CD4-positive, alpha-beta T cell treated with Interleukin-12 subunit alpha and Interleukin-12 subunit beta, for 1 hour (primary cell): ENCODE measurements around the gene GAB2.

Source experiments
- DNase-seq: peaks from one replicate; pipeline ENCODE4 v3.0.0-alpha.2; 2020

Gene GAB2

DNA sequence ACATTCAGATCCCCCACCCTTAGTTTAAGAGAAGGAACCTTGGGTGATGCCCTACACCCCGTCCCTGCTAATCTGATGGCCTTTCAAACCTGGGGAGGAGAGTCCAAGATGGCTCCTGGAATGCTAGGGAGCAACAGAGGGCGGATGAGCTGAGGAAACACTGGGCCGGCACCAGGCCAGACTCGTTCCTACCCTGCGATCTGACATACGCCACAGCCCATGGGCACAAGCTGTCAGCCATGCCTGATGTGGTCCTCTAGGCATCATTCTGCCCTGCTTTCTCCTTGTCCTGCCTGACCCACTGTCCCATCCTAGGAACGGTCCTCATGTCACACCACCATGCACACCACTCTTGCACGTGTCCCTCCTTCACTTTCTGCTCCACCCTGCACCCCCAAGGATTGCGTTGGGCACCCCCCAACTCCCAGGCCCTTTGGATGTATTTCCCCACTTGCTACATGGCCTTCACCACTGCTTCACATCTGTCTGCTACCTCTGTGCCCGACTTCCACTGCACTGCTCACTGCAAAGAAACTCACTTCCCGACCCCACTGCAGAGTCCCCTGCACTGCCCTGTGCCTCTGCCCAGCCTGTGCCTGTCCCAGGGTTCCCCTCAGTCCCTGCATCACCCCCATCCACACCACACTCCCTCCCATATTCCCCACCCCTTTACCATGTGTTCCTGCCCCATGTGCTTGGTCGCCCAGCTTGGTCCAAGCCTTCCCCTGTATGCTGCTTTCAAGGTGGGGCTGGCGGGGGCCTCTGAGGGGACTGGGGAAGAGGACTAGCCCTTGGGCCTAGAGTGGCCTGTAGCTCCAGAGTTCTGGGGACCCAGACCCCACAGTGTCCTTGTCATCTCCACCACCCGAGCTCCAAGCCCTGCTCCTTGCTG lies 199.7 kb downstream of the GAB2 start:
- DNase-seq: no peak

DNA sequence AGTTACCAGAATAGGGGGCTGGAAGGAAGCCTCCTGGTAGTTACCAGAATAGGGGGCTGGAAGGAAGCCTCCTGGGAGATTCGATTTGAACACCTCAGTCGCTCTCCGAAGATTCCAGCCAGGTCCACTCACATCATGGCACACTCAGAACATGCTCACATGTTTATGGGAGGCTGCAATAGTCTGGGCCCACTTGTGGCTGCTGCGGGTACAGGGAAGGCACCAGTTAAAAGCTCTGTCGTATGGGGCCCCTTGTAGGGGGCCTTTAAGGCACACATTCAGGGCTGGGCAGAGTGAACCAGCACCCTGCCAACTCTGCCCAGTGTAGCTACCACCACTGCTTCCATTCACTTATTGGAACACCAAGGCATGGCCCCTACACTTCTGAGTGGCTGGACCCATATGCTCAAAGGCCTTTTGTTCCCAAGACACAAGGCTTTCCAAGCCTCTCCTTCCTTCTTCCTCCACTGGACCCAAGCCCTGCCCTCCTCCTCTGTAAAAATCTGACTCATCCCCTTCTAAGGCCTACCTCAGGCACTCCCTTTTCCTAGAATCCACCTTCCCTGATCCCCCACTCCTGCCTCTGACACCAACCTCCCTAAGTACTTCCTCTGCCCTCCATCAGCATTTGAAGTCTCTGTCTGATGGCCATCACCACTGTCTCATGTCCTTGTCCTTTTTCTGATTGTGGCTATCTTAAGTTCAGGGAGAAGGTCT lies 200.9 kb downstream of the GAB2 start:
- no peak for DNase-seq

DNA sequence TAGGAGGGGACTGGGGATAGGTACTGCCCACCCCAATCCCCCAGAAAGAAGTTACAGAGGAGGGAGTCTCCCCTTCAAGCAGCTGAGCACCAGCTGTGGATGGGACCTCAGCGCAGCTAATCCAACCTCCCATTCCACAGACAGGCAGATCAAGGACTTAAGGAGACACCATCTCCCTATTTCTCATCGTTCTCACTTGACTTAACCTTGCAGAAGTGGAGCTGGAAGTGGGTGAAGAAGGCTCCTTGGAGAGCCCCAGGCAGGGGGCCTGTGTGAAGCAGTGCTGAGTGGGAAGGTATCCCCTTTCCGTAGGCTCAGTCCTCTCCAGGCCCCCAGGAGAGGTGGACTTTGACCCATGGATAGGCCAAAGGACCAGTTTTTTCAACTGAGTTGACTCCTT lies 201.6 kb downstream of the GAB2 start:
- DNase-seq: no peak

DNA sequence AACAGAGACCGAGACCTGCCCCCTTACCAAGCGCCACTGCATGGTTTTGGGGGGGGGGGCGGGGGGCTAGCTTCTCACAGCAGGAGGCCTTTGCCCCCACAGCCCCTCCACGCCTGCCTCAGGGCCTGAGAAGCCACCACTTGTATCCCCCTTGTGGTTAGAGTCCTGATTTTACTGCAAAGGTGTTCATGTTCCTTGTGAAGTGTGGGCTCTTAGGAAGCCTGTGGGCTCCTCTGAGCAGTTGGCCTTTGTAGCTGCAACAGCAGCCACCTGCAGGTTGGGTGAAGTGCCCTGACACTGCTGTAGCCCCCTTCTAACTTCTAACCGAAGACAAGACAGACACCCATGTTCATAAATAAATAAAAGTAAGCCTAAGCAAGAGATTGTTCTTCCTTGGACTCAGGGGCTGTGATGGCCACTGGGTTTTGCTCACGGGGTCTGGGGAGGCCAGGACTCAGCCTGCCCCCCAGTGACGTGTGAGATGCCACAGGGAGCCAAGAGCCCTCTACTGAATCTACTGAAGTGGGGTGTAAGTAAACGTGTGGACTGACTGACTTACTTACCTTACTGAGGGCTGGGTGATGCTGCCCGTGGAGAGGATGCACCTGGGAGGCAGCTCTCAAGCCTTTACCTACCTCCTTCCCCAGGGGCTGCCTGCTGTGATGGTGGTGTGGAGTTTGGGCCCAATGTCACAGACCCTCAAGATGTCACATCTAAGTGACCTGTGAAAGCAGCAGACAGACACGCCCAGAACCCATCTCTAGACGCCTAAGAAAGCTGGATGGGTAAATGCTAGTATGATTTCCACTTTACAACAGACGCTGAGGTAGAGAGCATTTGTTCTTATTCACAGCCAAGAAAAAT lies 203.1 kb downstream of the GAB2 start:
- no peak for DNase-seq

DNA sequence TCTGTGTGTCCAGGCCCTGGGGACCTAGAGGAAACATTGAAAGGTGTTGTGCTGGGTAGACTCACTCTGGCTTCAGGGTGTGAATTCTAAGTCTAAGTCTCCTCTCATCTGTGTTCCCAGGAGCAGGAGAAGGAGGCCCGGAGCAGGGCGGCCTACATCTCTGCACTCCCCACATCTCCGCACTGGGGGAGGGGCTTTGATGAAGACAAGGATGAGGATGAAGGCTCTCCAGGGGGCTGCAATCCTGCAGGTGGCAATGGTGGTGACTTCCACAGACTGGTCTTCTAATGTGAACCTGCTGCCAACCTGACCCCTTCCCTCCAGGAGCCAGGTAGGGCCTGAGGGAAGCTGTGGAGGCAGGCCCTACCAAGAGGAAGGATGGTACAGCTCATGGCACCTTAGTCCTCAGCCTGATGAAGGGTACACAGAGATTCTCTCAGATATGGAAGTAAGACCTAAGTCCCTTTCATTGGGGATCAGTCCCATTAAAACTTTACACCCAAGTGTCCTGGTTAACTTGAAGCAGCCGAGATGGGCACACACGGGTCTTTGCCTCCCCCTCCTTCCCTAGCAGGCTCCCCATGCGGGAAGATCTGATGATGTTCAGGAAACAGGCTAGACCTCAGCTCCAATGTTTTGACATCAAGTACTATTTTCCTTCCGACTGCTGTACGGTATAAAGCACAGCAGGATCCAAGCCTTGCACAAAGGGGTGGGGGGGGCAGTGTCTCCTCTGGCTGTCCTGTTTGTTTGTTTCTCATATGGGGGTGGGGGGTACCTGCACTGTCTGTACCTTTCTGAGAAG lies 203.9 kb downstream of the GAB2 start:
- DNase-seq: no peak

DNA sequence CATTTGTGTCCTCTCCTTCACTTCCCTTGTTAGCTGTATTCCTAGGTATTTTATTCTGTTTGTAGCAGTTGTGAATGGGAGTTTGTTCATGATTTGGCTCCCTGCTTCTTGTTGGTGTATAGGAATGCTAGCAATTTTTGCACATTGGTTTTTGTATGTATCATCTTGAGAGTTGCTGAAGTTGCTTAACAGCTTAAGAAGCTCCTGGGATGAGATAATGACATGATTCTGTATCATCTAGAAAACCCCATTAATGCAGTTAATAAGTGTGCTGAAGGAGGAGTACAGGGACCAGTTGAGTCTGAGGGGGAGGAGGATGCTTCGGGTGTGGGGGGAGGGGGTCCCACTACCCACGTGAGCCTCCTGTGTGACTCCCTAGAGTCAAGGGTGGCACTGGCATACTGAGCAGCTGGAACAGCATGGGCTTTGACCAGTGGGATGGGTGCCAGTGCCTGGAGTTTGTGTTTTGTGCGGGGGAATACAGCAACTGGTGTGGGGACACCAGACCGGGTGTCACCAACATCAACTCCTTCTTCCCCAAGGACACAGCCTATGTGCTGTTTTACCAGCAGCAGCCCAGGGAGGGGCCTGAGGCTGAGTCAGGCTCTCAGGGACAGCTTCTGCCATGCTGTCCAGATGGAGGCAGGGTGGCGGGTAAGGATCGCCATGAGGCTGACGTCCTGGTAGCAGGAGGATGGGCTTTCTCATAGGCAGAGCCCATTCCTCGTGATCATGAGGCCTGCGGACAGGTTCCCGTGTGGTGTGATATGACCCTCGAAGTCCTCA lies 204.8 kb downstream of the GAB2 start:
- DNase-seq: no peak

DNA sequence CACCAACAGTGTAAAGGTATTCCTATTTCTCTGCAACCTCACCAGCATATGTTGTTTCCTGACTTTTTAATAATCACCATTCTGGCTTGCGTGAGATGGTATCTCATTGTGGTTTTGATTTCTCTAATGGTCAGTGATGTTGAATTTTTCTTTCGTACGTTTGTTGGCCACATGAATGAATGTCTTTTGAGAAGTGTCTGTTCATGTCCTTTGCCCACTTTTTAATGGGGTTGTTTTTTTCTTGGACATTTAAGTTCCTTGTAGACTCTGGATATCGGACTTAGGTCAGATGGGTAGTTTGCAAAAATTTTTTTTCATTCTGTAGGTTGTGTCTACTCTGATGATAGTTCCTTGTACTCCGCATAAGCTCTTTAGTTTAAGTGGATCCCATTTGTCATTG lies 206.1 kb downstream of the GAB2 start:
- no peak for DNase-seq

DNA sequence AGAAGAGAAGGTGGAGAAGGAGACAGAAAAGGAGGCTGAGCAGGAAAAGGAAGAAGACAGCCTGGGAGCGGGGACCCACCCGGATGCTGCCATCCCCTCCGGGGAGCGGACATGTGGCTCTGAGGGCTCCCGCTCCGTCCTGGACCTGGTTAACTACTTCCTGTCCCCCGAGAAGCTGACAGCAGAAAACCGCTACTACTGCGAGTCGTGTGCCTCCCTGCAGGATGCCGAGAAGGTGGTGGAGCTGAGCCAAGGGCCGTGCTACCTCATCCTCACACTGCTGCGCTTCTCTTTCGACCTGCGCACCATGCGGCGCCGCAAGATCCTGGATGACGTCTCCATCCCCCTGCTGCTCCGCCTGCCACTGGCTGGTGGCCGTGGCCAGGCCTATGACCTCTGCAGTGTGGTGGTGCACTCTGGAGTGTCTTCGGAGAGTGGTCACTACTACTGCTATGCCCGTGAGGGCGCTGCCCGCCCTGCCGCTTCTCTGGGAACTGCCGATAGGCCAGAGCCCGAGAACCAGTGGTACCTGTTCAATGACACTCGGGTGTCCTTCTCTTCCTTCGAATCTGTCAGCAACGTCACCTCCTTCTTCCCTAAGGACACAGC lies 207.5 kb downstream of the GAB2 start:
- no peak for DNase-seq

DNA sequence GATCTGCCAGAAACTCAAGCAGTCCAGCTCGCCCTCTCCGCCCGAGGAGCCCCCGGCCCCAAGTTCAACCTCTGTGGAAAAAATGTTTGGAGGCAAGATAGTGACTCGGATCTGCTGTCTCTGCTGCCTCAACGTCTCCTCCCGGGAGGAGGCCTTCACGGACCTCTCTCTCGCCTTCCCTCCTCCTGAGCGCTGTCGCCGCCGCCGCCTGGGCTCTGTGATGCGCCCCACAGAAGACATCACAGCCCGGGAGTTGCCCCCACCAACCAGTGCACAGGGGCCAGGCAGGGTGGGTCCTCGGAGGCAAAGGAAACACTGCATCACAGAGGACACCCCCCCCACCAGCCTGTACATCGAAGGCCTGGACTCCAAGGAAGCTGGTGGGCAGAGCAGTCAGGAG lies 208.1 kb downstream of the GAB2 start:
- no peak for DNase-seq

DNA sequence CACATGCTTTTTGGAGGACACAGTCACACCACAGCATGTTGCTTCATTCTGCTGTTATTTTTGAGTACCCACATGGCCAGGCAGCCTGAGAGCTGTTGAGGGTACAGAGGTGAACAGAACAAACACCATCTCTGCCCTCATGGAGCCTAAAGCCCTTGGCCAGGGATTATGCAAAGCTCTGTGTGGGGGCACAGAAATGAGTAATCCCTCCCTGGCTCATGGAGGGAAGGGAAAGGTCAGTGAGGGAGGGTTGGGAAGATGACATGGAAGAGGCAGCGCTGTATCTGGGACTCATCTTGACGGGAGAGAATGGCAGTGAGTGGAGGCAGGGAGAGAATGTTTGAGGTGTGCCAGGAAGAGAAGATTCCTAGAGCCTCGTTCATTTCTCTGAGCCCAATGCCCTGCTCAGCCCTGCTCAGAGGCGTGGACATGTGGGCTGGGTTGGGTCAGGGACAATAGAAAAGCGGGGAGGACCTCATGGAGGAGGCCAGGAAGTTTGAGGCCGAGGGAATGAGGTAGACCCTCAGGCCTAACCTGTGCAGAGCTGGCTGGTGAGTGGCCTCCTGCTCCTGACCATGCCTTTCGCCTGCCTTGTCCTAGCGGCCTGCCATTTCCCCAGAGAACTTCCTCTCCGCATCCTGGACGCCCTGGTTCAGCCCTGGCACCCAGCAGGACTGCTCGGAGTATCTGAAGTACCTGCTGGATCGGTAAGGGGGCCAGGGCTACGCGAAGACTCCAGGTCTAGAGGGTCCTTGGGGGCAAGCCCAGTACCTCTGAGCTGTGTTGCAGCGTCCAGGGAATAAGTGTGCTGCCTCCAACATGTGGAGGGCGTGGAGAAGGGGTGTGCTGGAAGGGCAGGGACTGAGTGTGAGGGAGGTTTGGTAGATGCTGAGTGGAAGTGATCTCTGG lies 209.1 kb downstream of the GAB2 start:
- no peak for DNase-seq

DNA sequence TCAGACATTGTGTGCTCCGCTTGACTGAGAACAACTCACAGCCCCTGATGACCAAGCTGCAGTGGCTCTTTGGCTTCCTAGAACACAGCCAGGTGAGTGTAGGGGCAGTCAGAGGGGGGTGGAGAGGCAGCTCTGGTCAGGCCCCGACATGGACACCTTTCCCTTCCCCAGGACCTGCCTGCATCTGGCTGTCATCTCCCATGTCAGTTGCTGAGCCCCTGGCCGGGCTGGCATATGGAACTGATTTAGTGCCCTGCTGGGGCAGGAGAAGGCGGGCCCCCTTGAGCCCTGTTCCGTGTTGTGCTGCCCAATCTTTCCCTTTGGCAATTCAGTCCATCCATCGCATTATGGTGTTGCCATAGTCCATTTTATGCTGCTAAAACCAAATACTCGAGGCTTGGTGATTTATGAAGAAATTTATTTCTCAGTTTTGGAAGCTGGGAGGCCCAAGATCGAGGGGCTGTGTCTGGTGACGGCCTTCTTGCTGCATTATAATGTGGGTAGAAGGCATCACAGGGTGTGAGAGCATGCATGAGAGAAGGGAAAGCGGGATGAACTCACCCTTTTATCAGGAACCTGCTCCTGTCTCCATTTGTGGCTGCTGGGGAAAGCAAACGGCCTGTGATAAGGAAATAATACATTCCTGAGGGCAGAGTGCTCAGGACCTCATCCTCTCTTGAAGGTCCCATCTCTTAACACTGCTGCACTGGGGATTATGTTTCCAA lies 209.9 kb downstream of the GAB2 start:
- DNase-seq: no peak

DNA sequence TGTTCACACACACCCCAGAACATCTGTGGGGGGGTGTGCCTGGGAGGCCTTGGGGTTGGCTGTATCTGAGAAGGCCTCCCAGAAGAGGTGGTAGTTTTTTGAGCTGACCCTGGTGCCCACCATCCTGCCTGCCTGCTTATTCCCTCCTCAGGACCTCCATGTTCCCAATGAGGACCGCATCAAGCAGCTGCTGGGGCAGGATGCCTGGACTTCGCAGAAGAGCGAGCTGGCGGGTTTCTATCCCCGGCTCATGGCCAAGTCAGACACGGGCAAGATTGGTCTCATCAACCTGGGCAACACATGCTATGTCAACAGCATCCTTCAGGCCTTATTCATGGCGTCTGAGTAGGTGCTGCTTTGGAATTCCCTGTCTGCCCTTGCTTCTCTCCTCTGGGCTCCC lies 211.9 kb downstream of the GAB2 start:
- DNase-seq: no peak

DNA sequence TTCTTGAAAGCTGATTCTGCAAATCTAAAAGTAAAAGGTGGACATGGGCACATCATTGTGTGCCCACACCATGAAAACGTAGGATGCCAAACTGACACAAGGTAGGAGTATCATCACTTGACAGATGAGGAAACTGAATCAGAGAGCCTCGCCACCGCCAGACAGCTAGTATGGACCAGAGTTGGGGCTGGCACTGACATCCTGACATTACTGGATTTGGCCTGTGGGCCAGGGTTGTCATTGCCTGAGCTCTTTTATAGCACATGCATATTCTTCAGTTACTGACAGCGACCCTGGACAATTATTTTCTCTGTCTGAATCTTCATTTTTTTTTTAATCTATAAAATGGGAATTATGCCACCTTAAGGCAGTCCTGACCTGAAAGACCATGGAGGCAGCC lies 212.4 kb downstream of the GAB2 start:
- no peak for DNase-seq

DNA sequence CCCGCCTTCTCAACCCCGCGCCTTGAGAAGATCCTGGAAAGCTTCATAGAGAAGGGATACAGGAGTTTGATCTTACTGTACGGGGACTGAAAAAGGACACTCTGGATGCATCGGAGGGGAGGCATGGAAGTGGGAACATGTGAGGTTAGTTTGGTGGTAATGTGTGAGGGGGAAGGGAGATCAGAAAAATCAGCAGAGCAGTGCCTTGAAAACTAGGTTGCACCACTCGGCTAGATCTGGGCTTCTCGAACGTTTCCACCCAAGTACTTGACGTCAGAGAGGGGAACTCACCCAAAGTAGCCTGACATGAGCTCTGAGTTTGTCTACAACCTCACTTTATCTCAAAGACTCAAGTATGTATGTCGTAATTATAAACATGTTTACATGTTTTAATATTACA lies 214.4 kb downstream of the GAB2 start:
- peak; percentile 68 for DNase-seq

DNA sequence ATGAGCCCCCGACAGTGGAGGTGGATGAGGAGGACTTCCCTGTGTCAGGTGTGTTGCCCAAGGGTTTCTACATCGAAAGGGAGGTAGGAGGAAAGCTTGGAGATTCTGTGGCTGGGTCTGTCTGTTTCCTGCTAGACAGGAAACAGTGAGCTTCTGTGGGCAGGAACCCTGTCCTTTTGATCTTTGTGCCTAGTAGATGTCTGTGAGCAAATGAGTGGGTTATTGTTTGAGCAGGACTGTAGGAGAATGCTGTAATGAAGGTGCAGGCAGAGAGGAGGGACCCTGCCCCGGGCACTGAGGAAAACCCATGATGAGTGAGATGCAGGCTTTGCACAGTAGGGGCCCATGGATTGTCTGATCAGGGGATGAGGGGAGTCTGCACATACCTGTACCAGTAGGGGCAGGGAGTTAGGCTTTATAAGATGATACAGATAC lies 214.9 kb downstream of the GAB2 start:
- DNase-seq: peak; percentile 79

DNA sequence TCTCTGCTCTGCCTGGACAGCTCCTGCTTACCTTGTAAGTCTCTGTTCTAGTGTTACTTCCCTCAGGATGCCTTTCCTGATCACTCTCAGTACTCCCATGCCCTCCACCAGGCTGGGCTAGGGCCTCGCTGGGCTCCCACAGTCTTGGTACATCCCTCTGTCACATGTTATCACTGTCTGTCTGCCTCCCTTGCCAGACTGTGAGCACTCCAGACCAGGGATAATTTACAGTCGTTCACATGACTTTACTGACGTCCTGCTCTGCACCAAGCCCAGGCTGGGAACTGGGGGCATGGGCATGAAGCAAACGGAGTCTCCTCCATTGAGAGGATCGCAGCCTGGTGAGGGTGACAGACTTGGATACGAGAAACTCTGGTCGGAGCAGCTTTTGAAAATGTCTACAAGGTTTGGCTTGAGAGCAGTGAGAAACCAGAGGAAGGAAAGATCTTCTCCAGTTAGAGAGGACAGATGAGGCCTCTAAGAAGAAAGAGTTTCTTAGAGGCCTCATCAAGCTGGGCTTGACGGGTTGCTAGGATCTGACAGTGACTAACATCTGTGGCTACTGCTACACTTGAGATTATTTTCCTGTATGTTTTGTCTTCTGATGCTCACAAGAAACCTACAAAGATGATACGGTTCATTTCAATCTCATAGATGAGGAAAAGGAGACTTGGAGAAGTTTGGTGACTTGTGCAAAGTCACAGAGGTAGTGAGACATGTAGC lies 216.4 kb downstream of the GAB2 start:
- no peak for DNase-seq

DNA sequence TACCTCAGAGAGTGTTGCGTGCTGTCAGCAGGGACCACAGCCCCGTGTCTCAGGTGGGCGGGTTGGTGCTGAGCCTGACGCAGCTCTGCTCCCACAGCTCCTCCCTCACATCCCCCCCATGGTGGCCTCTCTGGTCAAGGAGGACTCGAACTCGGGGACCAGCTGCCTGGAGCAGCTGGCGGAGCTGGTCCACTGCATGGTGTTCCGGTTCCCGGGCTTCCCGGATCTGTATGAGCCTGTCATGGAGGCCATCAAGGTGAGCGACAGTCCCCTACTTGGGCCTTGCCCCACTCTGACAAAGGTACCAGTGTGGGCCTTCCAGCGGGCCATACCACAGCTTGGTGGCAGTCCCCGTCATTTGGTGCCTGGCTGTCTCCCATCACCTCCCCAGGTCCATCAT lies 217.1 kb downstream of the GAB2 start:
- no peak for DNase-seq

DNA sequence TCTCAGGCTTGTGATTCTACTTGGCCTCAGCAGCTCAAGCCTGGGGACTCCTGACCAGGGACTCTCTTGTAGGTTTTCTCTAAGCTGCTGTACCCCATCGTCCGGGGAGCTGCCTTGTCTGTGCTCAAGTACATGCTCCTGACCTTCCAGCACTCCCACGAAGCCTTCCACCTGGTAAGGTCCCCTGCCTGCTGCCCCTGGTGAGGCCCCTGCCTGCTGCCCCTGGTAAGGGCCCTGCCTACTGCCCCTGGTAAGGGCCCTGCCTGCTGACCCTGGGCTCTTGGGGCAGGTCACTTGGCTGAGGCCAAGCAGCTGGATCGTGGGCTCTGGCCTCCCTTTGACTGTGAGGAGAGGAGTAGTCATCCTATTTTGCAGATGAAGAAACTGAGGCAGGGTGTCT lies 217.6 kb downstream of the GAB2 start:
- DNase-seq: no peak

DNA sequence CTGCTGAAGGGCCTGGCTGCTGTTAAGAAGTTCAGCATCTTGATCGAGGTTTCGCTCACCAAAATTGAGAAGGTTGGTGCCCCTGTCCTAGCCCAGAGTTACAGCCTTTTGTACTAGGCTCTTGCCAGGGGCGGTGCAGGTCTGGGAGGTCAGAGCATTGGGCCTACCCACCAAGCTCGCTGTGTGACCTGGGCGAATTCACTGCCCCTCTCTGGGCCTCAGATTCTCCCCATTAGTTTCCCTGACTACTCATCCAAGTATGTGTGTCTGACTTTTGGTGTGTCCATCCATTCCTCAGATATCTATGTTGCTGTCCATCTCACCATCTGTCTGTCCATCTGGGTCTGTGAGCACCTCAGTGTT lies 218.0 kb downstream of the GAB2 start:
- no peak for DNase-seq
